A172 (cell line): ENCODE results near the gene ADORA1. TPM values are rescaled to one million over a fixed set of nuclear protein-coding genes. Genes with fewer than 3 reads are reported as not detected.

Experiments
- DNase-seq: peaks from one replicate; pipeline ENCODE4 v3.0.0-alpha.2; 2015; ENCODE audit warnings: low spot score
- total RNA-seq: library from RNA; depleted of rRNA; stranded (reverse); fragments of >200 nt; shearing (Covaris generic); gene quantifications from 2 replicates; pipeline ENCODE4 v1.2.3, GENCODE V29; 2014

Gene ADORA1
- total RNA-seq, 1 experiment from 2014 or later = 30.6 TPM

DNA sequence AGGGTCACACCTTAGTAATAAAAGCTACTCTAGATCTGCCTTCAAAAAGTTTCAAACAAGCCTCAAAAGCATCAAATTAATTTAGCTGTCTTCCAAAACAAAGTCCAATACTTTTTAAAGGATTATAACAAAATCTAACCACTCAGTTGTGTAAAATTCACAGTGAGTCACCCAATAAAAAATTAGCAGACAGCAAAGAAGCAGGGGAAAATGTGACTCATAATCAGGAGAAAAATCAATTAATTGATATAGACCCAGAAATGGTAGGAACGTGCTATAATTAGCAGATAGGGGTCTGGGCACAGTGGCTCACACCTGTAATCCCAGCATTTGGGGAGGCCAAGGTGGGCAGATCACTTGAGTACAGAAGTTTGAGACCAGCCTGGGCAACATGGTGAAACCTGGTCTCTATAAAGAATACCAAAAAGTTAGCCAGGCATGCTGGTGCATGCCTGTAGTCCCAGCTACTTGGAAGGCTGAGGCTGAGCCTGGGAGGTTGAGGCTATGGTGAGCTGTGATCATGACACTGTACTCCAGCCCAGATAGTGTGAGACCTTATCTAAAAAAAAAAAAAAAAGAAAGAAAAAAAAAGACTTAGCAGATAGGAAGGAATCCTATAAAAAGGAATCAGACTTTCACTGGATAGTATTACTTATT is 33.6 kb upstream of the ADORA1 start:
- no peak for DNase-seq

DNA sequence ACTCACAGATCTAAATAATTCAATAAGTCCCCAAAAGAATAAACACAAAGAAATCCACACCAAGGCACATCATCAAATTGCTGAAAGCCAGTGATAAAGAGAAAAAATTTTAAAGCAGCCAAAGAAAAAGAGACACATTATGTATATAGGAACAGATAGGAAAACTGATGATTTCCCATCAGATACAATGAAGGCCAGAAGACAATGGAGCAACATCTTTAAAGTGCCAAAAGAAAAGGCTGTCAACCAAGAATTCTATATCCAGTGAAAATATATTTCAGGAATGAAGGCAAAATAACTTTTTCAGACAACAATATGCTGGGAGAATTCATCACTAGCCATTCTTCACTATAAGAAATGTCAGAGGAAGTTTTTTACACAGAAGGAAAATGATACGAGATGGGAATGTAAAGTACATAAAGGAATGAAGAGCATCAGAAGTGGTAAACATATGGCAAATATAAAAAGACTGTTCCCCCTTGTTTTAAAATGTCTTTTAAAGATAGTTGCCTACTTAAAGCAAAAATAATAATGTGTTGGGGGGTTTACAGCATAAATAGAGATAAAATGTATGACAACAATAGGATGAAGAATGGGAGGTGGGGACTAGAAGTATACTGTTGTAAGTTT is 32.4 kb upstream of the ADORA1 start:
- no peak for DNase-seq

DNA sequence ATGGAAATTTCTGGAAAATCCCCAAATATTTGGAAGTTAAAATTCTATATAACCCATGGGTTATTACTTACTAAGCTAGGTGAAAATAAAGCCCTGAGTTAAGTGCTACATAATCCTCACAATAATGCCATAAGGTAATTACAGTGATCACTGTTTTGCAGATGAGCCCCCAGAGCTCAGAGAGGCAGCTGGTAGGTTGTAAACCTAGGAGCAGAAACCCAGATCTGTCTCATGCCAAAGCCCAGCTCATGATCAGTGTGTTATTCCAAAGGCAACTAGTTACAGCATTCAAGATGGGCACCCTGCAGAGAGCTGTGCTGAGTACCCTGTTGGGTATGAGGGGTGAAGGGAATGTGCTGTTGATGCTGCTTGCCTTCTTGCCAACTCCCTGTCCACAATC is 31.0 kb upstream of the ADORA1 start:
- DNase-seq = no peak

DNA sequence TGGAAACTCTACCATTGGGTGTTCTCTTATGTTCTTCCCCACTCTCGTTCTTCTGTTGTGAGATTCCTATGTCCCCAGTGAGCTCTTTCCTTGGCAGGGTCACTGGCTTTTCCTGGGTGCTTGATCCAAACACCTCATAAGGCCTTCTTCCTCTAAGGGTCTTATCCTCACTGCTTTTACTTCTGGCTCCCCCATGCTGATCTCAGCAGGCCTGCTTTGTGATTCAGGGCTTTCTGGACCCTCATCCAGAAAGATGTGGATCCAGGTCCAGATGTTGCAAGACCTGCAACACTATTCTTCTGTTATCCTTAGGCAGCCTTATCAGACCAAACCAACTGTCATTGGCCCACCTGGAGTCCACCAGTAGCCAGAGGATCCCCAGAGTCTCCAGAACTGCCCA is 30.5 kb upstream of the ADORA1 start:
- DNase-seq = no peak

DNA sequence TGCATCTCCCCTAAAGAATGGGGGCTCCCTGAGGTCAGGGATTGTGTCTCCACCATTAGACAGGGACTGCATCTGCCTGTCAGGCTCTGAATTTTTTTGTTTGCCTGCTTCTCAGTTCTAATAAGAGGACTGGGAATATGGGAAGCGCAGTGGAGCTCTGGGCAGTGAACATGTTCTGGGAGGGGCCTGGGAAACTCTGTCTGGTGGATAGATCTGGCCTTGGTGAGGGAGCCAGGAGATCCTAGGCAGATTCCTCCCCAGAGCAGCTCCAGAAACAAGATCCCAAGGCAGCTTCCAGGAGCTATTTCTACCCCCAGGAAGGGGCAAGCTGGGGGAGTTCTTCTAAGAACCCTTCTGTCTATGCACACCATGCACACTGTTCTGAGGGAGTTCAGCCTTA is 29.1 kb upstream of the ADORA1 start:
- DNase-seq = no peak

DNA sequence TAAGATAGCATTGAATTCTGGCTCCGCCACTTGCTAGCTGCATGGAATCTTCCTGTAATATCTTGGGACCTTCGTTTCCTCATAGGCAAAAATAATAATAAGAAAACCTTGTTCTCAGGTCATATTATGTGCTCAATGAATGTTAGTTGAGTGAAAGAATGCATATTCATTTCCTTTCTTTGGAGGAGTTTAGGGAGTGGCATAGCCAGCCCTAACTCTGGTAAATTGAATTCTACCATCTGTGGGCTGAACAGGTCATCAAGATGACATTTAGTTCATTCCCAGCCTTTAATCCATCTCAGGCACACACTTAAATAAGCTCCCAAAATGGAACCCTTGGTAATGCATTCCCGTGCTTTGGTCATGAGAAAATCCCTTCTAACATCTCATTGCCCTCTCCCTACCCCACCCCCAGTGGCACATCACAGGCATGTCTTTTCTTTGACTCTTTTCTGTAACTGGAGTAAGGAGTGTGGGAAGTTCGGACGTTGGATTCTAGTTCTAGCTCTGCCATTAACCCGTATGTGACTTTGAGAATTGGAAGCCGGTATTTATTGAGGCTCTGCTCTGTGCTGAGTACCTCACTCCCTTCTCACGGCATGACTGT is 28.5 kb upstream of the ADORA1 start:
- DNase-seq = no peak

DNA sequence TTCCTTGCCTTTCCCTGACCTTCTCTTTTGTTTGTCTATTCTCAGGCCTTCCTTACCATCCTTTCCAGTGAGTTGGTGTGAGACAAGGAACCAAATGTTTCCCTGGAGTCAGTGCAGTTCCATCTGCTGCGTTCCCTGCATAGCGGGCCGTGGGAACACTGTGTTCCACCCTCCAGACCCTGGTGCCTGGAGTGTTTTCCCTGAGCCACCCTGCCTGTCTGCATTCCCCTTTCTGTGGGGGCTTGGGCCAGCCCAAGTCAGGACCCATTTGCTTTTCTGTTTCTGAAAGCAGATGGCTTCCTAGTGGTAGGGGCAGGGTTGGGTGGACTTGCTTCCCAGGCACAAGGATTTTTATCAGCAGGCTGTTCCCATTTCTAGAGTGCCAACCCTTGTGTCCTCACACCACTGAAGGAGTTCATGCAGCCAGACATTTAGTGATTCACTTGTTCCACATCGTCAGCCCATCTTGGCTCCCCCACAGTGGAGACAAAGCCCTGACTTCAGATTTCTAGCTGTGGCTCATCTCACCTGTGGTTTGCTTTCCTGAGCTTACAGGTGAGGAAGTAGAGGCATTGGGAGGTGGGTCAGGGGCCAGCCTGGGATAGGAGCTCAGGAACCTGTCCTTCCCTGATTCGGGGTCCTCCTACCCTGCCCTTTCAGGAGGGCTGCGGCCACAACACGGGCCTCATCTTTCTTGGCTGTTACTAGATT is 27.6 kb upstream of the ADORA1 start:
- no peak for DNase-seq

DNA sequence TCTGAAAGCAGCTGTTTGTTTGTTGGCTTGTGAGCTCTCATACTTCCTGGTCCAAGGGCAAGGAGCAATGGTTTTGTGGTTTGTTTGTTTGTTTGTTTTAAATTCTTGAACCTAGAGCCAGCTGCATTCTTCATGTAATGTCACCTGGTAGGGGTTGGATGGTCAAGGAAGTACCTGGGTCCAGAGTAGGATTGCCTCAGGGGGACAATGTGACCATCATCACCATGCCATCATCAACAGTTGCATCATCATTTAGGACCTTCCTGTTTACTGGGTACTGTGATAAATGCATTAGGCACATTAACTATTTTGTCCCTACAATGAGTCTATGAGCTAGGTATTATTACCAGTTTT is 27.0 kb upstream of the ADORA1 start:
- no peak for DNase-seq

DNA sequence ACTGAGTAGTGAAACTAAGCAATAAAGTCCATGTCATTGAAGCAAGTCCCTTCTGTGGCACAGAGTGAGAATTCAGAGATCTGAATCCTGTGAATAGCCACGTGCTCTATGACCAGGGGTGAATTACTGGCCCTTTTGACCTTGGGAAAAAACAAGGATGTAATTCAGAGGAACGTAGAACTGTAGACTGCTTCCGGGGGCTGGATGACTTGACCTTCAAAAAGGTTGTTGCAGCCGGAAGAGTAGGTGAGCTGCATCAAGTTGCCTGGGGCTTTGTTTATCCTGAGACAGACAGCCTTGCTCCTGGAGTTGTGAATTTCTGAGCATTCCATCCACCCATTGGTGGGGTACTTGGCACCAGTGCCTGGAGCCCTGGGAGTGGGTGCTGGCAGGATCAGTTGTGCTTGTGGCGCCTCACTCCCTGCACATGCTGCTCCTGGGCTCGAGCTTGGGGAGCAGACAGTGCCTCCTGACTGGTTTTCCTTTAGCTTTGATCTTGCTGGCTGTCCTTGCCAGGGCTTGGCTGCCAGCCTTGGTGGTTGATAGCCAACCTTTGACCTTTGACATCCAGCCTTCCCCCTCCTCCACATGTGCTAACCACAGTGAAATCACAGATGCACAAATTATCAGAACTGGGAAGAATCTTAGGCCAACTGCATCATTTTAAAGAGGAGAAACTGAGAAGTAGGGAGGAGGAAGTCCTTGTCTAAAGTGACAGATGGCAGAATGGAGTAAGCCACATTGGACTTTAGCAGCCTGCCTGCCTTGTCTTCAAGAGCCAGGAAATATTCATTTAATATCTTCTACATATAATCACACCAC is 25.5 kb upstream of the ADORA1 start:
- no peak for DNase-seq

DNA sequence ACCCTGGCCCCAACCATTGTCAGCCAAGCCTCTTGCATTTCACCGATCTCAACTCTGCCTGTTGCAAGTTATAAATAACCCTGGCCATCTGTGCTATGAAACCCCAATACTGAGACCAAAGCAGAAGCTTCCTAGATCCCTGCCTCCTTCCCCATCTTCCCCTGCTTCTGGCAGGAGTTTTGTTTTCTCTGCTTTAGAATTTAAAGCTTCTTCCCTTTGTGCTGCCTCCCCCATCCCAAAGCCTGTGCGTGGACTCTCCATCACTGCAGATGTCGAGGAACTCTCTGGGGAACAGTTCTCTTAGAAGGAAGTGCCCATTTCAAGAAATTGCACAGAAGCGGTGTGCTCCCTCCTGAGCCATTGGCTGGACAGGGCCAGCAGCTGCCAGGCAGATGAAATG is 24.3 kb upstream of the ADORA1 start:
- no peak for DNase-seq

DNA sequence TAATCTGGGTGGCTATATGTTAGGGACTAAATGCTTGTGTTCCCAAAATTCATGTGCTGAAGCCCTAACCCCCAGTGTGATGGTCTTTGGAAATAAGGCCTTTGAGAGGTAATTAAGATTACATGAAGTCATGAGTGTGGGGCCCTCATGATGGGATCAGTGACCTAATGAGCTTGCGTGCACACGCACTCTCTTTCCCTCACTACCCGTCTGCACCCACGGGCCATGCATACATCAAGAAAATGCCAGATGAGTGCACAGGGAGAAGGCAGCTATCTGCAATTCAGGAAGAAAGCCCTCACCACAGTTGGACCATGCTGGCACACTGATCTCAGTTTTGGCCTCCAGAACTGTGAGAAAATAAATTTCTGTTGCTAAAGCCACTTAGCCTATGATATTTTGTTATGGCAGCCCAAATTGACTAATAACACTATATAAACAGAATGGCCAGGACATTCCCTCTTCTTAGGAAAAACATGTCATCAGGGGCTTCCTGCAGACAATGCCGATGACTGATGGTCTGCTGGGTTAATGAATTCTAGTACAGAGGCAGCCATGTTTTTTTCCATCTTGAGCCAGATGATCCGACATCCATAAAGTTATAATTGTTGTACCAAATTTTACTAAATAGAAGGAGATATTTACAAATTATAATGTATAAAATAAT is 23.6 kb upstream of the ADORA1 start:
- no peak for DNase-seq

DNA sequence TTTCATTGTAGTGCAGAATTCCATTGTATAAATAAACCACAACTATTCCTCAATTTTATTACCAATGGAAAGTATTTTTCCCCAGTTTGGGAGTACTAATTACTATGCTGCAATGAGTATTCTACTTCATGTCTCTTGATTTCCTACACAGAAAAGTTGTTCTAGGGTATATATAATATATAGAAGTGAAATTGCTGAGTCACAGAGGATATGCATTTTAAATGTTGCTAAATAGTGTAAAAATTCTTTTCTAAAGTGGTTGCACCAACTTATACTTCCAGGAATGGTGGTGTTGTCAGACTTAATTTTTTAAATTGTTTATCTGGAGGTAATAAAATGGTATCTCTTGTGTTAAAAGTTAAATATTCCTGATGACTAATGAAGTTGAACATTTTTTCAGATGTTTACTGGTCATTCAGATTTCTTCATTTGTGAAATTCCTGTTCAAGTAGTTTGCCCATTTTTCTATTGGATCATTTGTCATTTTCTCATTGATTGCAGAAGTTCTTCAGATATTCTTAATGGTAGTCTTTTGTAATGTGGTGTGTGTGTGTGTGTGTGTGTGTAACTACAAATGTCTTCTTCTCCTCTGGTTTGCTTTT is 22.6 kb upstream of the ADORA1 start:
- DNase-seq = no peak

DNA sequence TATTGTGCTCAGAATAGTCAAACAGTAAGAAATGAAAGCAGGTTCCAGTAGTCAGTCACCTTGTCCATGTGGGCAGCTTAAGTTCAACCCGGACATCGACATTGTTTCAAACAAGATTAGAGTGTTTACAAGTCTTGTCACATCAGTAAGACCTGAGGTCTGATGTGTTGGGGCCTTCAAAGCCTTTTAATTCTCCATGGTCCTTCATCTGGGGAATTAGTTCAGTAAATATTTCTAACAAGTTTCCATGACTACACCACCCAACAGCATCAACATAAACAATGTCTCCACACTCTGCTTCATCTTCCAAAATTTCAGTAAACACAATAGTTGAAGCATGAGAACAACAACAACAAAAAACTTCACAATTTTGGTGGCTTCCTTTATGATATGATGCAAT is 15.1 kb upstream of the ADORA1 start:
- no peak for DNase-seq

DNA sequence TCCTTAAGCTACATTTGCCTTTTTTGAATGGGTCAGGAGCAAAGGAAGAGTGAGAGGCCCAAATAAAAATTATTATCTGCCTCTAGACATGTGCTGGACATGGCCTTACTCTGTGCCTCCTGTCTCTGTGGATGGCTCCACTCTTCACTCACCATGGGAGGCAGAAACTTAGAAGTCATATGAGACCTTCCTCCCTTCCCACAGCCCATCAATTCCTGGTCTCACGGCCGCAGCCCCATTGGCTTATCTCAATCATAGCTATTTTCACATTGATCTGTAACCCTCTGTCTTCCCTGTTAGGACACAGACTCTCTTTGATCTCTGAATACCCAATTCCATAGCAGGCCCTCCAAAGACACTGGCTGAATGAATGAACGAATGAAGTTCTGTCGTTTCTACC is 14.2 kb upstream of the ADORA1 start:
- DNase-seq = no peak

DNA sequence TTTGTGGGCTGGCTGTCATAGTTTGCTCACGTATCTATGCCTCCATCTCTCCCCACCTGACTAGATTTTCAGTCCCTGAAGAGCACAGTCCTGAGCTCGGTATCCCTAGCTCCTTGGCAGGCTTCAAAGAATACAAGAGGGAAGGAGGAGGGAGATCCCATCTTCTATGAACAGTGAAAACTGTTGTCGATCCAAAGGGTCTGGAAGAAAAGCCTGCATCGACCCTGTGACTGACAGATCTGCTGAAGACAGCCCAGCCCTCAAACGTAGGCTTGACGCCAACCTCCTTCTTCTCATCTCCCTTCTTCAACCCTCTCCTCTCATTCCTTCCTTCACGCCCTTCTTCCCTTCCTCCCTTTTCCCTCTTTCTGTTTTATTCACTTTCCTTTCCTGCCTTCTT is 13.3 kb upstream of the ADORA1 start:
- DNase-seq = no peak

DNA sequence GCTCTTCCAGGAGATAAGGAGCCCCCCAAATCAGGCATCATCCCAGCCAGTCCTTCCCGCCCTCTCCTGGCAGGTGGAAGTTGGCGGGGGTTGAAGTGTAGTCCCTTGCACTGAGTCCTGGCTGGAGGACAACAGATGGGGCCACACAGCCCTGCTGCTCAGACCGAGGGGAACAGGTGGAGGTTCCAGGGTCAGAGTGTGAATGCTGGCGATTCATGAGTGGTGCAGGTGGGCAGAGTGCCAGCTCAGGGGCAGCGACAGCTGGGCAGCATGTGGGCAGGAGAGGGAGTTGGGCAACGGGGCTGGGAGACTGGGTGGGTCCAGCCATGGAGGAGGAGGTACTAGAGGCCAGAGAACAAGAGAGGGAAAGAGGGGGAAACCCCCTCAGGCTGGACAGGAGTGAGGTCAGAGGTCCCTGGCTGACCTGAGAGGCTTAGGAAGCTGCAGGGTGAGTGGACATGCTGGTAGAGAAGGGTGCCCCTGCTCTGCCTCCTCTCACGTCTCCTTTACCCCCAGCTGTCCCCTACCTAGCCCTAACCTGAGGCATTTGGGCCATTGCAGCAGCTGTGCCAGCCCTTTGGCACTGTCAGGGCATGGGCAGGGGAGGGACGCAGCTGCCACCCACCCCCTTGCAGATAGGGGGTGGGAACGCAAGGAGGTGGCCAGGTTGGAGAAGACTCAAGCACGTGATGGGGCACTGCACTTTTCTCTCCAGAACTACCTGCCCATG is 11.3 kb upstream of the ADORA1 start:
- no peak for DNase-seq

DNA sequence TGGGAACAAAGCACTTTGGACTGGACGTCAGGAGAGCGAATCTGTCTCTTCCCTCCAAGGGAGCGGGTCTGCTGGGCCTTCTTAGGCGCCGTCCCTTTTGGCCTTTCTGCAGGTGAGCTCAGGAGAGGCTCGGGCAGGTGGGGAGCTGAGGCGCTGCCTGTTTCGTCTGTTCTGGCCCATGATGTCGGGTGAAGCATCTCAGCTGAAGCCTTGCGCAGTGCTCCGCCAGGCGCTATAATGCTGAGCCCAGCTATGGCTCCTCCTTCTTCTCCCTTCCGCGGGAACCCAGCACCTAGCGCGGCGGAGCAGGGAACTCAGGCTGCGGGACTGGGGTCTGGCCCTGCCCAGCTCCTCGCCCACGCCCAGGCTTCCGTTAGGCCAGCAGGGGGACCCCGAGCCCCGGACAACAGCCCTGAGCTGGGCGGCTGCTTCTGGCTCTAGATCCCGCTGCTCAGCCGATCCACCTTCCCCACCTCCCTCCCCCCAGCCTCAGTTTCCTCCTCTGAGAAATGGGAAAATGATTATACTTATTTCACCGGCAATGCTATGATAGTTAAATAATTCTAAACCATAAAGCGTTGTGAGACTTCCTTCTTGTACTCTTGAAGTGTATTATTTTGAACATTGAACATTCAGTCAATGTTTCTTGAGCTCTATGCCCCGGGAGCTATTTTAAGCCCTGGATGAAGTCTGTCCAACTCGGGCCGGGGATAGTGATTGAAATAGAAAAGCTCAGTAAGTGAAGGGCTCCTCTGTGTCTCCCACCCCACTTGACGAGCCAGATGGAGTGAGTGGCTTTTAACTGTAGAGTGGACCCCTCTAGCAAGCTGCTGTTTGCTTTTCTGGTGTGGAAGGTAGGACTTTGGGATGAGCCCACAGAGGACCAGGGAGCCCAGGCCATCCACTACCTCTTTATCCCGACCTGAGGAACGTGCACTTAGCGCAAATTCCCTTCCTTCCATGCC is 9.6 kb upstream of the ADORA1 start:
- DNase-seq = peak; percentile 72

DNA sequence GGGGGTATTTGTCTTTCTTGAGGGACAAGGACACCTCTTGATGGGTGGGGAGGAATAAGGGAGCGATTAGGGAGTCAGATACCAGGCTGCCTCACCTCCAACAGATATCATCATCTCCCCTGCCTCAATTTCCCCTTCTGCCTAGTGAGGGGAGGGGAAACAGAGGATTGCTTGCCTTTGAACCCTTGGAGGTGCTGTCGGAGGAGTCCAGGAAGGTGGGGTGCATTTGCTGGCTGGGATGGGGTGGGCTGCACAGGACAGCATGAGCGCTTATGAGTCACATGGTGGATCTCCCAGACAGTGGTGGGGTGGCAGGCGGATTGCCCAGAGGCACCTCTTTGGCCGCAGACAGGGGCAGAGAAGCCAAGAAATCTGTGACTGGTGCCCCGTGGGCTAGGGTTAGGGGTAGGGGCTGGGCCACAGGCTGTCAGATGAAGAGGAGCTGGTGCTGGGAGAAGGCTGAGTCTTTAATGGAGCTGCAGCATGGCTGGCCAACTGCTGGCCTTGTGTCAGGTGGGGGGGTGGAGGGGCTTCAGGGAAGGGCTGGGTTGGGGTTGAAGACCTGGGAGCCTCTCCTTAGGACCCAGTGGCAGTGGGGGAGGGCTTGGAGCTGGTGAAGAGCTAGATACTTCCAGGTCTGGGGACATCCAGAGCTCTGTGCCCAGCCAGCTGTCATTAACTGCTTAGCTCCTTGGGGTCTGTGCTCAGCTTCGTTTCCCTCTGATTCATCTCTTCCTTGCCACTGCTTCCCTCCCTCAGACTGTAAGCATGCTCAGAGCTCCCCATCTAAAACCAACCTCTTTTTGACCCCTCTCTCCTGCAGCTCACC is 7.0 kb upstream of the ADORA1 start:
- no peak for DNase-seq
